Thyroid gland (tissue), 4 donors: ENCODE measurements around the gene UNCX.

Source experiments
- POLR2A ChIP-seq, 2 donors: fragments of 450-650 bp; IDR thresholded peaks; one replicate each; pipeline ENCODE4 v1.6.1; 2017; ENCODE audit warnings: antibody characterized with exemption in 2 of 2, mild to moderate bottlenecking in 2 of 2, moderate library complexity in 1 of 2
- TF ChIP-seq, protein P1 (sequence below), 6 experiments: fragments of 200-600 bp in 3 of 6; fragments of 450-650 bp in 3 of 6; sonication (generic) in 3 of 6; IDR thresholded peaks; one replicate each; pipeline ENCODE4 v1.5.1; 2016 to 2019; ENCODE audit warnings: antibody characterized with exemption in 6 of 6, mild to moderate bottlenecking in 2 of 6, inconsistent platforms in 1 of 6, moderate library complexity in 1 of 6

DNA sequence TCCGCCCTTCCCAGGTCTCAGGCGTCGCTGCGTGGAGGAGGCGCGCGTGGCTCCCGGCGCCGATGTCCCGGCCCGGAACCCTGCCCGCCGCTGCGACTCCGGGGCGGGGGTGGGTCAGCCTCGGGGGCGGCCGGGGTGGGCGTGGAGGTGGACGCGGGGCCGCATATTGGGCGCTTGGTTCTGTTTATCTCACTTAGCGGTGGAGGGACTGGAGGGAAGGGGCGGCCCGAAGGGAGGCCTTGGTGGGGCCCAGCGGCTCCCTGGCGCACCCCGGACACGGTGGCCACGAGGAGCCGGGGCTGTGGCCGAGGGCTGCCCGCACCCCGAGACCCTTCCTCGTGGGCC, 8.6 kb downstream of the UNCX start:
- TF ChIP-seq, protein P1, sequence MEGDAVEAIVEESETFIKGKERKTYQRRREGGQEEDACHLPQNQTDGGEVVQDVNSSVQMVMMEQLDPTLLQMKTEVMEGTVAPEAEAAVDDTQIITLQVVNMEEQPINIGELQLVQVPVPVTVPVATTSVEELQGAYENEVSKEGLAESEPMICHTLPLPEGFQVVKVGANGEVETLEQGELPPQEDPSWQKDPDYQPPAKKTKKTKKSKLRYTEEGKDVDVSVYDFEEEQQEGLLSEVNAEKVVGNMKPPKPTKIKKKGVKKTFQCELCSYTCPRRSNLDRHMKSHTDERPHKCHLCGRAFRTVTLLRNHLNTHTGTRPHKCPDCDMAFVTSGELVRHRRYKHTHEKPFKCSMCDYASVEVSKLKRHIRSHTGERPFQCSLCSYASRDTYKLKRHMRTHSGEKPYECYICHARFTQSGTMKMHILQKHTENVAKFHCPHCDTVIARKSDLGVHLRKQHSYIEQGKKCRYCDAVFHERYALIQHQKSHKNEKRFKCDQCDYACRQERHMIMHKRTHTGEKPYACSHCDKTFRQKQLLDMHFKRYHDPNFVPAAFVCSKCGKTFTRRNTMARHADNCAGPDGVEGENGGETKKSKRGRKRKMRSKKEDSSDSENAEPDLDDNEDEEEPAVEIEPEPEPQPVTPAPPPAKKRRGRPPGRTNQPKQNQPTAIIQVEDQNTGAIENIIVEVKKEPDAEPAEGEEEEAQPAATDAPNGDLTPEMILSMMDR (IDR thresholded peaks at IDR 0.05): no peak
- TF ChIP-seq POLR2A (IDR thresholded peaks at IDR 0.05): no peak
